Stimulated activated CD8-positive, alpha-beta memory T cell treated with anti-CD3 and anti-CD28 coated beads, Interleukin-15, amount 100 ng/mL, for 48 hours (primary cell): ENCODE measurements around the gene CD200.

Source experiments
- DNase-seq, 2 donors: peaks; one replicate each; pipeline ENCODE4 v3.0.0-alpha.2; 2020; ENCODE audit warnings: low read depth in 2 of 2

CD200 gene, protein sequence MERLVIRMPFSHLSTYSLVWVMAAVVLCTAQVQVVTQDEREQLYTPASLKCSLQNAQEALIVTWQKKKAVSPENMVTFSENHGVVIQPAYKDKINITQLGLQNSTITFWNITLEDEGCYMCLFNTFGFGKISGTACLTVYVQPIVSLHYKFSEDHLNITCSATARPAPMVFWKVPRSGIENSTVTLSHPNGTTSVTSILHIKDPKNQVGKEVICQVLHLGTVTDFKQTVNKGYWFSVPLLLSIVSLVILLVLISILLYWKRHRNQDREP

DNA sequence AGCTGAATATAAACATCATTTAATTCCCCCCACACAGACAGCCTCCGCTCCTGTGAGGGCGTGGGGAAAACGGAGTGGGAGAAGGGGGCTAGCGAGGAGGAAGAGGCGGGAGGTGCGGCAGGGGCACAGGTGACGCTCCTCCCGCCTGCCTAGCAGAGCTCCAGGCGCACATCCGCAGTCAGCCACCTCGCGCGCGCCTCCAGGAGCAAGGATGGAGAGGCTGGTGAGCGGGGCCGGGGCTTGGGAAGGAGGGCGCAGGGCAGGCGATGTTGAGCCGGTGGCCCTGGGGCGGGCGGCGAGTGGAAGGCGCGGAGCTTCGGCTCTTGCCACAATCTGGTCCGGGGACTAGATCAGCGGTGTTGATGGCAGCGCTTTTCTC is at the start of gene CD200:
CD200 (plus strand) TSS at position 155 of the 379 bp plus-strand sequence; CDS start at position 212, 57 bp downstream.
- peak; percentile 30 to 45 for DNase-seq

DNA sequence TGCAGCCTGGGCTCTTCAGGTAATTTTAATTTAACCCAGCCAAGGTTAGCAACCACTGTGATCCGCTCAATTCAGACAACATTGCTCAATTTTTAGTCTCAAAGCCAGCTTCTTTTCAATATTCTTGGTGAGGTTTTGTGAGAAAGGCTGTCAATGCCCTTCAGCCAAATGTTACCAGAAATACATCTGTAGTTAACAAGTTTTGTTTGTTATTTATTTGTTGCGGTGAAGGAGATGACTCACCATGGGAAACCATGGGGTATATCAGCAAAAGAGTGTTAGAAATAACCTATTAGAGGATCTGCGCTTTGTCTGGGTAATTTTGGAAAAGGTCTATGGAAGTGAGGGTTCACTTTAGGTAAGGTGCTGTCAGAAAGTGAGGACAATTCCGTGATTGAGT is 43.9 kb upstream of the CD200 start:
- DNase-seq, result no peak

DNA sequence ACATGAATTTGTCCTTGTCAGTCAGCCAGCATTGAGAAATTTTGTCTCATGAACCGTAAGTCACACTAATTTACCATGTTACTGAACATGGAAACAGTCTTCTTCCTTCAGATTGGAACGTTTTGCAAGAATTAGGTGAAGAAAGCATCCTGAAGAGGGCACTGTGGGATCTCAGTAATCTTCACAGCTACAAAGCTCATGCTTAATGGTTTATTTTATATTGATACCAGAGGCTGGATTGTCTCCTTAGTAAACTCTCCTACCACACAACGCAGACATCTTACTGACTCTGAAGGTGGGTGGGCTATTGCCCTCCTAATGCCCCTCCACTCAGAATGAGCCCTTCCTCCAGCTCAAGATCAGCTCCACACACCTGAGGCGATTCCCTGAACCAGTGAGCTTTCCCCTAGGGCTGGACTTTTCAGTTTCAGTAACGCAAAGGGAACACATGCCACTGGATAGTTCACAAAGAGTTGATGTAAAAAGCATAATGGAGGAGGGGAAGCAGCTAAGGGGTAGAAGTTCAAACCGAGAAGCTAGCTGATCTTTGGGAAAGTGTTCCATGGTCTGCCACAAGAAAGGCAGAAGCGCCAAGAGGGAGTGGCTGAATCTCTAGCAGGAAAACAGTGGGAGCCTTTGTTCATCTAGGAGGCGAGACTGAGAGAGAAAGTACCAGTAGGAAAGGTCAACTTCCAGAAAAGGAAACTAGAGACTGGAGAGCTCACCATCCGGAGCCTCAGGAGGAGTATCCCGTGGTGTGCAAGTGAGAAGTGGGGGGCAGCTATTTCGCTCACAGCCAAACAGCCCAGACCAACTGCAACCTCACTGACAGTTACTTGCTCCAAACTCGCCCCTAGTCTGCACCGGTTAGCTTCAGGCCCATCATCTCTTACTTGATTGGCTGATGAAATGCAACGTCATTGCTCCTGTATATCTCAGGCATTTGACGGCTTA is 39.3 kb upstream of the CD200 start, which contains the start of gene SLC9C1:
SLC9C1 (minus strand) TSS at position 849 of the 954 bp plus-strand sequence. CDS start 7,425 bp downstream, outside the sequence.
- no peak for DNase-seq

DNA sequence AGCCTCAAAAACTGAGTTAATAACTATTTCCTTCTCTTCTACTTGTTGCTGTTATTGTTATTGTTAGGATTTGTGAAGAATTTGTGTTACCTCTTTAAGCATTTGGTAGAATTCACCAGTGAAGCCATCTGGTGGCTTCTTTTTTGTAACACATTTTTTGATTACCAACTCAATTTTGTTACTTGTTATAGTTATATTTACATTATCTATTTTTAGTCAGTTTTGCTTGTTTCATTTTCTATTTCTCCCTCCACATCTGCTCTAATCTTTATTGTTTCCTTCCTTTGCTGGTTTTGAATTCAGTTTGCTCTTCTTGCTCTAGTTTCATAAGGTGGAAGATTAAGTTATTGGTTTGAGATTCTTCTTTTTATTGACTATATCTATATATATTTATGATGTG is 35.2 kb upstream of the CD200 start:
- DNase-seq, result no peak

DNA sequence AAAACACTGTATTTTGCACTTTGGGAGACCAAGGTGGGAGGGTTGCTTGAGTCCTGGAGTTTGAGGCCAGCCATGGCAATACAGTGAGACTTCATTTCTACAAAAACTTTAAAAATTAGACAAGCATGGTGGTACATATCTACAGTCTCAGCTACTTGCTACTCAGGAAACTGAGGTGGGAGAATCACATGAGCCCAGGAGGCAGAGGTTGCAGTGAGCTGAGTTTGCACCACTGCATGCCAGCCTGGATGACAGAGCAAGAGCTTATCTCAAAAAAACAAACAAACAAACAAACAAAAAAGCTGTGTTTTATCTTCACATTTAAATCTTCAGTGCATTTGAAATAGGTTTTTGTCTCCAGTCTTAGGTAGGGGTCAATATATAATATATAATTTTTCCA is 34.2 kb upstream of the CD200 start:
- no peak for DNase-seq

DNA sequence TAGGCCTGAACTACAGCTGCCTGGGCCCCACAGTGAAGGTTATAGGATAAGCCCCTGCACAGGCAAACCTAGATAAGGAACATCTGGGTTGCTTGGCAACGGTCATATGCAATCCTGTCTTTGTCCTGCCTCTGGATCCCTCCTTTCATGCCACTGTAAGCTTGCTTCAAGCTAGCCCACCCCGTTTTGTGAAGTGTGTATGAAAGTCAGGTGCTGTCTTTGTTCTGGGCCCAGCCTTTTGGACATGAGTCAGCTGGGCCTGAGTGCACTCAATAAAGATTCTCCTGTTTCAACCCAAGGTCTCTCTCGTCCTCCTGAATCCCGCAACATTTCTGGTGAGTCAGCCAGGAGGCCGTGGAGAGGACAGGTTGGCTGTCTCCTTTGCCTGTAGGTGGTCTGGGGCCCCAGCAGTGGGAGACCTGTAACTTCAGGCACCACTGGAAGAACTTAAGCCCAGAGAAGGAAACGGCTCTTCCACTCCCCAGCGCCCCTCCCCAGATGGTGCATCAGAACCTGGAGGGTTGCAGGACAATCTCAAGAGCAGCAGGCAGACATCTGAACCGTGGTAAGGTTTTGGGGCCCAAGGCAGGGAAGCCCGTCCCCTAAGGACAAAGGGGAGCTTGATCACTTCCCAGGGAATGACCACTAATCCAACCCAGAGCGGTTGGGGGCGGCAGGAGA is 30.7 kb upstream of the CD200 start:
- DNase-seq, result no peak

DNA sequence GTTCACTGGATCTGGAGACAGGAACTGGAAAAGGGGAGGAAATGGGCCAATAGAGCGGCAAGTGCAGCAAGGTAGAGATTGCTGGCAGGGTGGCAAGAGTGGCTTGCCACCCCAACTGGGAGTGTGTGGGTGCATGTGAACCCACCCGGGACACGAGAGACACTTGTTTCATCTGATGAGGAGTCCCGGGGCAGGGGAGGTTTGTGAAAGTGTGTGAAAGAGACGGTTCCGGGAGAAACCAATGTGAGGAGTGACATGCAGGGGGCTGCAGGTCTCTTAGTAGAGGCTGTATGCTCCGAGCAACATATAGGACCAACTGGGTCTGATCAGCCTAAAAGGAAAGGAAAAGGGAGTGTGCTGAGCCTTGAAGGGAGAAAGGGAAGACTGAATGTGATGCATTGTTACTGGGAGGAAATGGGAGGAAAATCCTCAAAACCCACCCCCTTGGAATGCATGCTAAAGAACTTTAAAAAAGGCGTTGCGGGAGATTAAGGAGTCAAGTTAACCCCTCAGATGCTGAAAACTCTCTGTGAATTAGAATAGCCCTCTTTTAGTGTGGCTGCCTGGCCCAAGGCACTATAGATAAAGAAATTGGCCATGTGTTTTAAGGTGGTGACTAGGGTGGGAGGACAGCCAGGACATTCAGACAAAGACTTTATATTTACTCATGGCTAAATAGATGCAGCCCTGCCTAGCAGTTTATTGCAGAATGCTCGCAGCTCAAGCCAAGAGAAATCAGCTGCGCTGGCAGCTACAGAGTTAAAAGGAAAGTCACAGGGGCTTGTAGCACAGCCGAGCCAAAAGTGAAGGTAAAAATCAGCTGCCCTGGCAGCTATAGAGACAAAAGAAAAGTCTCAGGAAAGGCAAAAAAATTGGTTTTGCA is 29.8 kb upstream of the CD200 start:
- DNase-seq, result no peak

DNA sequence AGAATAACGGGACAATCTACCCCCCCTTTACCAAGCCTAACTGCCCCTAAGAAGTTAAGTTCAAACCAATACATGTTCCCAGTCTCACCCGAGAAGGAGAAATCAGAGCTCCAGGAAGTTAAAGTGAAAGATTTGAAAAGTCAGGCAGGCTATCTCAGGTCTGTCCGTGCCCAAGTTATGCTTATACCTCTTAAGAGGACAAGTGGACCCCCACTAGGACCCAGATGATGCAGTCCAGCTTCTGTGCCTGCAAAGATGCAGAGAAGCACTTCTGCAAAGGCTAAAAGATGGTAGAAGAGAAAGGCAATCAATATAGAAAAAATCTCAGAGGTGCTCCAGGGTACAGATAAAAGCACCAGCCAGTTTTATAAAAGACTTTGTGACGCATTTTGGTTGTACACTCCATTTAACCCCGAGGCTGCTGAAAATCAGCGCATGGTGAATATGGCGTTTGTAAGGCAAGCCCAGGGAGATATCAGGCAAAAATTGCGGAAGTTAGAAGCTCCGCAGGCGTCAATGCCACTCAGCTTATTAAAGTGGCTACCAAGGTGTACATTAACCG is 29.1 kb upstream of the CD200 start:
- no peak for DNase-seq

DNA sequence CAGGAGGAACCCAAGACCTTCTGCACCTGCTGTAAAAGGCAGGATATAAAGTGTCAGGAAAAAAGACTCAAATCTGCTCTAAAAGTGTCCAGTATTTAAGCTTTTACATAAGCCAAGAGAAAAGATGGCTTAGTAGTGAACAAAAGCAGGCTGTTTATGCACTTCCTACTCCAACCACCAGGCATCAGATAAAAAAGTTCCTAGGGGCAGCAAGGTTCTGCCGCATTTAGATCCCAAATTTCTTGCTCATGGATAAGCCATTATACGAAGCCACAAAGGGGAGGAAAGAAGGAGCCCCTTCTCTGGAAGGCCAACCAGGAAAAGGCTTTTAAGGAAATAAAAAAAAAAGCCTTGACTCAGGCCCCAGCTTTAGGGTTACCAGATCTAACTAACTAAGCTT is 28.3 kb upstream of the CD200 start:
- DNase-seq, result no peak

DNA sequence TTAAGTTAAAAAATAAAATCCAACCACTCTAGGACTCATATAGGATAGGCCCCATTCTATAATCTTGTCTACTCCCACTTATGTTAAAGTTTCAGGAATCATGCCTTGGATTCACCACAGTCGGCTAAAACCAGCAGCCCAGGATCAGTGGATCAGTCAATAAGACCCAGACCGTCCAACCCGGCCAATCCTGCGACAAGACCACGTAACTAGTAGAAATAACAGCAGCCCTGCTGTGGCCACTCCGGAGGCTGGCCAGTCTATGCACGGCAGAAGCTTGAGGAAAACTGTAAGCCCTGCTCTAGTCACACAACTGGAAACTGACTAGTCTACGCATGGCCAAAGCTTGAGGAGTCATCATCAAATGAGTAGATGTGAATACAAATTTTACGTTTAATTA is 26.1 kb upstream of the CD200 start:
- no peak for DNase-seq

DNA sequence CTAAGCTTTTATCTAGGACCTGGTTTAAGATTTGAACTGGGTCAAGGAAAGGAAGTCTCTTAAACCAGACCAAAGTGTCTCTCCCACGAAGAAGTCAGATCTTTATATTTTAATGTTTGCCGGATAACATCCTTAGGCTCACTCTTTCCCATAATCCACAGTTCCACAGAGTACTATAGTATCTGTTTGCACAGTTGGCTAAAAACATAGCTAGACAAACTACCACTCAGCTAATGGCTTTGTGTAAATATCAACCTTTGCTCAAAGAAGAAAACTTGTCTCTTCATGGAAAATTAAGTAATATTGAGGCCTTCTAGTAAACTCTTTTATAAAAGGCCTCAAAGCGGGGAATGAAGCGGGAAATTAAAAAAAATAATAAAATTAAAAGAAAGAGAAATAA is 25.4 kb upstream of the CD200 start:
- no peak for DNase-seq

DNA sequence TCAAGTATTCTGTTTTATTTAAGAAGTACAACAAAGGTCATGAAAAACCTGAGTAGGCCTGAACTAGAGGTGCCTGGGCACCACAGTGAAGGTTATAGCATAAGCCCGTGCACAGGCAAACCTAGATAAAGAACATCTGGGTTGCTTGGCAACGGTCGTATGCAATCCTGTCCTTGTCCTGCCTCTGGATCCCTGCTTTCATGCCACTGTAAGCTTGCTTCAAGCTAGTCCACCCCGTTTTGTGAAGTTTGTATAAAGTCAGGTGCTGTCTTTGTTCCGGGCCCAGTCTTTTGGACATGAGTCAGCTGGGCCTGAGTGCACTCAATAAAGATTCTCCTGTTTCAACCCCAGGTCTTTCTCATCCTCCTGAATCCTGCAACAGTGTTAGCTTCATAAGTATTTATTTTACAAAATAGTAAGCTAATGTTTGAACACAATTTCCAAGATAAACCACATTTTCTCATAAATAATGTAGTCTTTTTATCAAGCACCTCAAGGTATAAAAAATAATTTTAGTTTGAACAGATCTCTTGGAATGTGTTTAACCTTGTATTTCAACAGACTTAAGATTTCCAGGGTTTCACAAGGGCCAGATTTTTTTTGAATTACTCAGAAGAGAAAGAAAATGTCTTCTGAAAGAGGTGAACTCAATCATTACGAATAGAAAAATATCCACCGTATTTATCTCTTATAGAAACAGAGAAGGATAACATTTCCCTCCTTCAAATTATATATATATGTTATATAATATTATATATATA is 24.6 kb upstream of the CD200 start:
- DNase-seq, result no peak

DNA sequence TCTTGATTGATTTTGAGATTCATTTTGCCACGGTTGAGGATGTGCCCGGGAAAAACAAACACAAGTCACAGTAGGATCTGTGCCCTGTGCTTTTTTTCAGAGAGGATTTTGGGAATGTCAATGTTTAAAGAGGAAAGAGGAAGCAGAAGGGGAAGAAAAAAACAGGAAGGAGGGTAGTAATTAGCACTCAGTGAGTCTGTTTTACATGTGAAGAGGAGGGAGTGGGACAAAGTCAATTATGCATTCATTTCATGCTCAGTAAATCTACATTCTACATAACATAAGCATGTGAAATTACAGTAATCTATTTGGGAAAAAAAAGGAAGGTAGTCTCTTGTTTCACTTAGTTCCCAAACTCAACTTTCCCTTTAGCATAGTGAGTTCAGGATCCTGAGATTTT is 18.3 kb upstream of the CD200 start:
- DNase-seq, result no peak

DNA sequence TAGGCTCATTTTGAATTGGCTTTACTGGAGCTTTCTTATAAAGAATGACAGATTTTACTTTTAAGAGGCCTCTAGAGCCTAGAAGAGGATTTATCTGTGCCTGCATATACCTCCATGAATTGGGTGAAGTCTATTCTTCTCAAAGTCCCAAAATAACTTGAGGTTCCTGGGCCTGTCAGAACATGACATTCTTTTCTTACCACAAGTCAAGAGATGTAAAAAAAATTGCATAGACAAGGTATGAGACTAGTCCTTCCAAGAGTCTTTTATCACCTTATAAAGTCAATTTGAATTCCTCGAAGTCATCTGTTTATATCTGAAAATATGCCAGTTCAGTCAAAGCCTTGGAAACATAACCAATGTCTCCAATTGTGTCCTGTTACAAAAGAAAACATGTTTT is 17.2 kb upstream of the CD200 start:
- no peak for DNase-seq

DNA sequence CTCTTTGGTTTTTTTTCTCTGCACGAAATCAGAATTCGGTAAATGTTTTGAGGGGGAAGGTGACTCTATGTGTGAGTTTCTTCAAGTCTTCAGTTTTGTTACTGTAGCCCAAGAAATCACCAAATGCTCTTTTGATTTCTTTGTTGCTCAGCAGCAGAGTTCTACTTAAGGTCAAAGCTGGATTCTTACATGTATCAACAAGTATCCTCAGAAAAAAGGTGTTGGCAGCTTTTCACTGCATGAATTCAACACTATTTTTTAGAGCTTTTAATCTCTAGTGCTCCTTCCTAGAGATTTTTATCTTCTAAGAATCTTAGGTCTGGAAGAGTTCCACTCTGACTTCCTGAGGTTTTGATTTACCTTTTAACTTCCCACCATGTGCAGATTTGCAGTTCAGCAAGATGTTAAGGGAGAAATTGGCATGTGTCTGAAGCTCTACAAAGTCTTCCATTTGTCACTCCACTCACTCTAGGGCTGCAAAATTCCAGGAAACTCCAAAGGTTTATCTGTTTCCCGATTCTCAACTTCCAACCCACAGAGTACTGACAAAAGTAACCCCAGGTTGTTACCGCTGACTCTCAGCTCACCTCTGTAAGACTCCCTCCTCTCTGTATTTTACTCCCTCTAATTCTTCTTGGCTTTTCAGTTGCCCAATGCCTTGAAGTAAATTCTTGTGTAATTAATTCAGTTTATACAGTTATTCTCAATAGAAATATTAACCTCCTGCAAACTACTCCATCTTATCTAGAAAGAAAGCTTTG is 13.3 kb upstream of the CD200 start:
- no peak for DNase-seq

DNA sequence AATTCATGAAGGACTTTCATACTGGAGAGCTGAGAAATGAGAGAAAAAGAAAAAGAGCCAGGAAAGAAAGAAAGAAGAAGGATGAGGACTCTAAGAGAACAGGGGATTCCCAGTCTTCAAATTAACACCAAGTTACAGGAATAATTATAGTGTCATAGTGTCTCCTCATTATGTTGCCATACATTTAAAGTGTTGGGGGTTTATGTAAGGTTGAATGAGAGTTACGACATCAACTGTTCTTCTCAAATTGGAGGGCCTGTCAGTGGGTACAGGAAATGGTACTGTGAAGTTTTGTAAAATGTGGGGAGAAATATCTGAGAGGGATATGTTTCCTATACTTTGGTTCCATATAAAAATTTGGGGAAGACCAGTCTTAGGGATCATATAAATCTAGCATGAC is 12.3 kb upstream of the CD200 start:
- no peak for DNase-seq

DNA sequence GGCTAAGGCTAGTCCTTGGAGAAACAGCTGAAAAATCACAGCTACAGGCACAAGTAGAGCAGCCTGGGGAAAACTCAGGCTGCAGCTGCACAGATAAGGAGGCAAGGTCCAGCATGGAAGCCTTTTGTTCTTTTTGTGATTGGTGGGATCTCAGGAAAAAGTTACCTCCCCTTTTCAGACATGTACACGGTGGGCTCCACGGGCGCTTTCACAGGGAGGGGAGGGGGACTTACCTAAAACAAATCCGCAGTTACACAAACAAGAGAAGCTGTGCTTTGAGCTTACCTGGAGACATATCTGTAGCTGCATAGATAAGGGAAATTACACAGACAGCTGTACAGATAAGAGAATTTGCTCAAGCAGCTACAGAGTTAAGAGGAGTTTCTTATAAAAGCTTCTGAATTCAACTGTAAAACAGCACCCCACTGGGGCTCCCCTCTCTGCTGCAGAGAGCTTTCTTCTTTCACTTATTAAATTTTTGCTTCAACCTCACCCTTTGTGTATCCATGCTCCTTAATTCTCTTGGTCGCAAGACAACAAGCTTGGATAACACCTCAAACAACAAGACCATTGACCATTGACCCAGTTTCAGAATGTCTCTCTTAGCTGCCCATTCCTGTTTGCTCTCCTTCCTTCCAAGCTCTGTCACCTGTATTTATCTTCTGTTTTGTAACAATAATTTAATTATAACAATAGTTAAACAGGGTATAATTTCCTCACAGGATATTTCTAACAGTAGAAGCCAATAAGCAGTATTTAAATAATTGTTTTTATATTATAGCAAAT is 10.9 kb upstream of the CD200 start:
- no peak for DNase-seq

DNA sequence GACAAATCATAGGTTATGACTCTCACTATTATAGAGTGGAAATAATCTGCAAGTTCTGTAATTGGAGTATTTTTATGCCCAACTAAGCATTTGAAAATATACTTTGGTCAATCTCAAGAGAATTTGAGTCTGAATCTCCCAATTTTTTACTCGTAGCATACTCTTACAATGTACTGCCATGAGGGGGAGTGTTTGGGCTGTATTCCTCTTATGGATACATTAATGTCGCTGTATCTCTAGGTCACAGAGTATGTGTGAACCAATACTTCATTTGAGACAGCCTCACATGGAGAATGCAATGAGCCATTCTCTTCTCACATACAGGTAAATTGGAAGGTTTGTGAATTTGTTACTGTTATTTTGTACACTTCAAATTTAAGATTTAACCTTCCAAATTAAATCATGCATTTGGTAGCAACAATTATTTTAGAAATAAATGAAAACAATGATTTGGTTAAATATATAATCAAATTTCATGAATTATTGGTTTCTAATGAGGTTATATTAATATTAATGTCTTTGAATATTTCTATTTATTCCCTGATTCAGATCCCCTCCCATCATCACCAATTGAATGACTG is 5.5 kb upstream of the CD200 start:
- no peak for DNase-seq
